22Rv1 (cell line): ENCODE data around the gene ATP10B.

Experiments
- CTCF ChIP-seq: fragments of 450-650 bp; IDR thresholded peaks from 2 replicates; pipeline ENCODE4 v1.5.1; 2017; ENCODE audit warnings: mild to moderate bottlenecking
- ZFX ChIP-seq: fragments of 450-650 bp; IDR thresholded peaks from 2 replicates; pipeline ENCODE4 v1.6.1; 2017; ENCODE audit warnings: antibody characterized with exemption, borderline replicate concordance

- TF ChIP-seq CTCF (no peak), ZFX (no peak)
Measured at GRCh38 chr5:160685219-160685618, 166.8 kb downstream of the ATP10B start.
